H9 (cell line): ENCODE data around the gene HOXB6. TPM values are rescaled to one million over a fixed set of nuclear protein-coding genes. Genes with fewer than 3 reads are reported as not detected.

Source experiments
- DNase-seq: peaks from one replicate; pipeline ENCODE4 v3.0.0-alpha.2; 2017
- H2AFZ ChIP-seq: one replicate; pipeline ENCODE4 v1.6.1; 2013; ENCODE audit warnings: mild to moderate bottlenecking, low read length, control low read depth, moderate library complexity
- H2AK5ac ChIP-seq: 2 replicates; pipeline ENCODE4 v1.6.1; 2013; ENCODE audit warnings: low read length, control low read depth, mixed read lengths; ENCODE audit not compliant: insufficient read length
- H2BK120ac ChIP-seq: one replicate; pipeline ENCODE4 v1.6.1; 2013; ENCODE audit warnings: low read depth, mild to moderate bottlenecking, low read length, control low read depth, inconsistent platforms; ENCODE audit not compliant: poor library complexity, severe bottlenecking
- H2BK12ac ChIP-seq: 2 replicates; pipeline ENCODE4 v1.6.1; 2013; ENCODE audit warnings: low read length, control low read depth, mixed read lengths, low read depth; ENCODE audit not compliant: insufficient read length
- H2BK15ac ChIP-seq: 2 replicates; pipeline ENCODE4 v1.6.1; 2013; ENCODE audit warnings: low read depth, low read length, control low read depth
- H2BK20ac ChIP-seq: one replicate; pipeline ENCODE4 v1.6.1; 2013; ENCODE audit warnings: low read depth, mild to moderate bottlenecking, low read length, control low read depth, inconsistent platforms; ENCODE audit not compliant: poor library complexity, severe bottlenecking
- H2BK5ac ChIP-seq: 2 replicates; pipeline ENCODE4 v1.6.1; 2013; ENCODE audit warnings: low read length, control low read depth, mixed read lengths; ENCODE audit not compliant: insufficient read length
- H3K14ac ChIP-seq: 2 replicates; pipeline ENCODE4 v1.6.1; 2013; ENCODE audit warnings: low read length, control low read depth; ENCODE audit not compliant: insufficient read depth
- H3K18ac ChIP-seq: 2 replicates; pipeline ENCODE4 v1.6.1; 2013; ENCODE audit warnings: low read depth, mild to moderate bottlenecking, mixed read lengths, low read length, control low read depth; ENCODE audit not compliant: insufficient read length
- H3K23ac ChIP-seq: 2 replicates; pipeline ENCODE4 v1.6.1; 2013; ENCODE audit warnings: low read length, control low read depth, mixed read lengths, low read depth; ENCODE audit not compliant: insufficient read length
- H3K23me2 ChIP-seq: 2 replicates; pipeline ENCODE4 v1.6.1; 2013; ENCODE audit warnings: low read depth, mild to moderate bottlenecking, mixed read lengths, low read length, control low read depth; ENCODE audit not compliant: insufficient read length, poor library complexity, severe bottlenecking
- H3K27ac ChIP-seq: 2 replicates; pipeline ENCODE4 v1.5.1; 2013; ENCODE audit warnings: low read length, control low read depth, mixed read lengths, low read depth; ENCODE audit not compliant: insufficient read length
- H3K27me3 ChIP-seq: 2 replicates; pipeline ENCODE4 v1.6.1; 2013; ENCODE audit warnings: low read length, control low read depth, inconsistent platforms; ENCODE audit not compliant: insufficient read depth
- H3K4ac ChIP-seq: 2 replicates; pipeline ENCODE4 v1.6.1; 2013; ENCODE audit warnings: low read depth, mild to moderate bottlenecking, control low read depth, inconsistent platforms, low read length, moderate library complexity
- H3K4me1 ChIP-seq: 2 replicates; pipeline ENCODE4 v1.6.1; 2013; ENCODE audit warnings: low read length, control low read depth, inconsistent platforms; ENCODE audit not compliant: insufficient read depth
- H3K4me2 ChIP-seq: 2 replicates; pipeline ENCODE4 v1.6.1; 2013; ENCODE audit warnings: low read length, control low read depth, mixed read lengths; ENCODE audit not compliant: insufficient read length, insufficient read depth
- H3K56ac ChIP-seq: 2 replicates; pipeline ENCODE4 v1.6.1; 2013; ENCODE audit warnings: low read depth, mild to moderate bottlenecking, mixed read lengths, low read length, control low read depth; ENCODE audit not compliant: insufficient read length
- H3K79me1 ChIP-seq: 2 replicates; pipeline ENCODE4 v1.6.1; 2013; ENCODE audit warnings: low read depth, mild to moderate bottlenecking, moderate library complexity, low read length, control low read depth, inconsistent platforms; ENCODE audit not compliant: insufficient read depth, poor library complexity, severe bottlenecking
- H3K79me2 ChIP-seq: 2 replicates; pipeline ENCODE4 v1.6.1; 2013; ENCODE audit warnings: low read length, control low read depth, inconsistent platforms; ENCODE audit not compliant: insufficient read depth
- H3K9ac ChIP-seq: 2 replicates; pipeline ENCODE4 v1.6.1; 2013; ENCODE audit warnings: low read length, control low read depth, mixed read lengths; ENCODE audit not compliant: insufficient read length; ENCODE audit errors: extremely low read depth
- H3K9me3 ChIP-seq: one replicate; pipeline ENCODE4 v1.6.1; 2013; ENCODE audit warnings: low read depth, low read length, inconsistent platforms; ENCODE audit not compliant: control insufficient read depth
- H3T11ph ChIP-seq: one replicate; pipeline ENCODE4 v1.6.1; 2013; ENCODE audit warnings: mild to moderate bottlenecking, low read length, control low read depth, inconsistent platforms
- H4K20me1 ChIP-seq: one replicate; pipeline ENCODE4 v1.6.1; 2013; ENCODE audit not compliant: control insufficient read depth, insufficient read length, insufficient read depth
- H4K5ac ChIP-seq: 2 replicates; pipeline ENCODE4 v1.6.1; 2013; ENCODE audit warnings: low read depth, mild to moderate bottlenecking, mixed read lengths, low read length, control low read depth; ENCODE audit not compliant: insufficient read length
- H4K8ac ChIP-seq: replicated peaks from 2 replicates; pipeline ENCODE4 v1.6.1; 2013; ENCODE audit warnings: low read length, control low read depth, mixed read lengths, low read depth; ENCODE audit not compliant: insufficient read length
- H4K91ac ChIP-seq: 2 replicates; pipeline ENCODE4 v1.6.1; 2013; ENCODE audit warnings: low read depth, mild to moderate bottlenecking, moderate library complexity, mixed read lengths, low read length, control low read depth; ENCODE audit not compliant: insufficient read length
- H3K27ac Mint-ChIP-seq, 3 experiments: 2 replicates in 2 of 3; 3 replicates in 1 of 3; pipeline ENCODE4 v1.8.0; 2020 to 2021; ENCODE audit warnings: mixed read lengths in 3 of 3, mild to moderate bottlenecking in 1 of 3, moderate library complexity in 1 of 3
- H3K27me3 Mint-ChIP-seq: 2 replicates; pipeline ENCODE4 v1.8.0; 2021; ENCODE audit warnings: low read depth, mild to moderate bottlenecking, moderate library complexity, mixed read lengths
- H3K36me3 Mint-ChIP-seq, 3 experiments: 2 replicates in 2 of 3; 3 replicates in 1 of 3; pipeline ENCODE4 v1.8.0; 2020 to 2021; ENCODE audit warnings: low read depth in 3 of 3, mixed read lengths in 3 of 3; ENCODE audit not compliant: insufficient read depth in 1 of 3
- H3K4me1 Mint-ChIP-seq, 2 experiments: 2 replicates each; pipeline ENCODE4 v1.8.0; 2020; ENCODE audit warnings: mixed read lengths in 2 of 2
- H3K4me3 Mint-ChIP-seq, 2 experiments: 2 replicates in 1 of 2; 3 replicates in 1 of 2; pipeline ENCODE4 v1.8.0; 2020 to 2021; ENCODE audit warnings: mild to moderate bottlenecking in 2 of 2, mixed read lengths in 2 of 2, moderate library complexity in 1 of 2
- H3K9me3 Mint-ChIP-seq, 2 experiments: 2 replicates in 1 of 2; 3 replicates in 1 of 2; pipeline ENCODE4 v1.8.0; 2020; ENCODE audit warnings: mild to moderate bottlenecking in 2 of 2, mixed read lengths in 2 of 2, moderate library complexity in 1 of 2
- WGBS: extraction: QIAGEN DNeasy Blood & Tissue Kit; methylation state at CpG from one replicate; pipeline ENCODE4 v1.1.7; 2013; ENCODE audit warnings: missing lambda C conversion rate, low lambda C conversion rate, mixed read lengths; ENCODE audit not compliant: insufficient read length; ENCODE audit errors: extremely low coverage; 5-methylcytosine and 5-hydroxymethylcytosine counted together
- total RNA-seq: library from RNA; stranded (reverse); gene quantifications from 2 replicates; pipeline ENCODE4 v1.2.1, GENCODE V29; 2021
- TF ChIP-seq, protein P1 (sequence below): fragments of 200-600 bp; sonication (generic); conservative IDR thresholded peaks from 3 replicates; pipeline ENCODE4 v1.8.0; 2021; ENCODE audit warnings: antibody characterized with exemption, mild to moderate bottlenecking

The HOXB6 gene
- total RNA-seq, 1 experiment from 2014 or later: not detected

DNA sequence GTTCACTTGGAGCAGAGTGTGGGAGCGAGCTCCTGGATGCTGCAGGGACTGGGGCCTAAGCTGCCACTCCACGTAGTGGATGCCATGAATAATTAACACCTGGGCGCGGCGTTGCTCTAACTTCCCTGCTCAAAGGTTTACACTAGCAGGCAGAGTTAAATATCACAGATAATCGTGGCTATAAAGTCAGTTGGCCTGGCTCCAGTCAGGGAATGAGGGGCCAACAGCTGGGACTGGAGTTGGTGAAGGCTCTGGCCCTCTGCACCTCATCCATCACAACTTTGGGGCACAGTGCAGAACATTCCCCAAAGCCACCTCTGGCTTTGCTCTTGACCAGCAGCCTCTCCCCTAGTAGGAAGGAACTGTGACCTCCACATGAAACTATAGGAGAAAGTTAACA lies 37.6 kb downstream of the HOXB6 start:
- H3K4me3 Mint-ChIP-seq: no peak overlapping the region
- H3K27me3 ChIP-seq: peaks cover 99% of the 10 kb centered on the region
- no peak overlapping the region for H4K8ac ChIP-seq
- no peak overlapping the region for H4K5ac ChIP-seq
- H3K23ac ChIP-seq: no peak overlapping the region
- no peak overlapping the region for H3K9ac ChIP-seq
- H3K56ac ChIP-seq: no peak overlapping the region
- no peak overlapping the region for H3T11ph ChIP-seq
- H3K4me1 Mint-ChIP-seq: peaks cover 6 to 18% of the 10 kb centered on the region in 2 experiments
- H3K23me2 ChIP-seq: no peaks in the 10 kb centered on the region
- H3K27ac Mint-ChIP-seq: no peak overlapping the region
- H3K36me3 Mint-ChIP-seq: no peaks in the 10 kb centered on the region; a peak in 2 of 7 replicates
- H2BK5ac ChIP-seq: no peak overlapping the region
- no peak overlapping the region for H3K14ac ChIP-seq
- H3K4me2 ChIP-seq: no peak overlapping the region
- H3K4ac ChIP-seq: no peak overlapping the region
- no peak overlapping the region for H2BK15ac ChIP-seq
- H3K4me1 ChIP-seq: peaks cover 2% of the 10 kb centered on the region; the same call in 1 of the 2 replicates
- no CpG with 5 or more reads among the region's 6 CpGs for WGBS
- no peak overlapping the region for H2BK12ac ChIP-seq
- H3K27me3 Mint-ChIP-seq: peaks cover 18% of the 10 kb centered on the region
- TF ChIP-seq, protein P1, sequence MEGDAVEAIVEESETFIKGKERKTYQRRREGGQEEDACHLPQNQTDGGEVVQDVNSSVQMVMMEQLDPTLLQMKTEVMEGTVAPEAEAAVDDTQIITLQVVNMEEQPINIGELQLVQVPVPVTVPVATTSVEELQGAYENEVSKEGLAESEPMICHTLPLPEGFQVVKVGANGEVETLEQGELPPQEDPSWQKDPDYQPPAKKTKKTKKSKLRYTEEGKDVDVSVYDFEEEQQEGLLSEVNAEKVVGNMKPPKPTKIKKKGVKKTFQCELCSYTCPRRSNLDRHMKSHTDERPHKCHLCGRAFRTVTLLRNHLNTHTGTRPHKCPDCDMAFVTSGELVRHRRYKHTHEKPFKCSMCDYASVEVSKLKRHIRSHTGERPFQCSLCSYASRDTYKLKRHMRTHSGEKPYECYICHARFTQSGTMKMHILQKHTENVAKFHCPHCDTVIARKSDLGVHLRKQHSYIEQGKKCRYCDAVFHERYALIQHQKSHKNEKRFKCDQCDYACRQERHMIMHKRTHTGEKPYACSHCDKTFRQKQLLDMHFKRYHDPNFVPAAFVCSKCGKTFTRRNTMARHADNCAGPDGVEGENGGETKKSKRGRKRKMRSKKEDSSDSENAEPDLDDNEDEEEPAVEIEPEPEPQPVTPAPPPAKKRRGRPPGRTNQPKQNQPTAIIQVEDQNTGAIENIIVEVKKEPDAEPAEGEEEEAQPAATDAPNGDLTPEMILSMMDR: no peak
- H3K9me3 Mint-ChIP-seq: peaks cover 0 to 7% of the 10 kb centered on the region in 2 experiments; a peak in 2 of 5 replicates
- no peaks in the 10 kb centered on the region for H3K9me3 ChIP-seq
- H4K91ac ChIP-seq: no peak overlapping the region
- no peak overlapping the region for H3K18ac ChIP-seq
- no peak overlapping the region for H2AK5ac ChIP-seq
- no peak overlapping the region for H3K27ac ChIP-seq
- no peaks in the 10 kb centered on the region for H3K79me1 ChIP-seq
- H2BK120ac ChIP-seq: no peak overlapping the region
- peaks cover 4% of the 10 kb centered on the region for H4K20me1 ChIP-seq
- no peak for DNase-seq
- no peak overlapping the region for H2BK20ac ChIP-seq
- H3K79me2 ChIP-seq: no peaks in the 10 kb centered on the region
- no peak overlapping the region for H2AFZ ChIP-seq
